C1 segment of cervical spinal cord (tissue), 14 donors: ENCODE measurements around the gene FSTL1.
A peak's percentile ranks its signal among the peaks of the same experiment; 100 is the strongest.

Experiments
- DNase-seq, 14 donors: peaks; one replicate each; lab custom pipeline; 2025; lab: John Stamatoyannopoulos, UW

Gene FSTL1

DNA sequence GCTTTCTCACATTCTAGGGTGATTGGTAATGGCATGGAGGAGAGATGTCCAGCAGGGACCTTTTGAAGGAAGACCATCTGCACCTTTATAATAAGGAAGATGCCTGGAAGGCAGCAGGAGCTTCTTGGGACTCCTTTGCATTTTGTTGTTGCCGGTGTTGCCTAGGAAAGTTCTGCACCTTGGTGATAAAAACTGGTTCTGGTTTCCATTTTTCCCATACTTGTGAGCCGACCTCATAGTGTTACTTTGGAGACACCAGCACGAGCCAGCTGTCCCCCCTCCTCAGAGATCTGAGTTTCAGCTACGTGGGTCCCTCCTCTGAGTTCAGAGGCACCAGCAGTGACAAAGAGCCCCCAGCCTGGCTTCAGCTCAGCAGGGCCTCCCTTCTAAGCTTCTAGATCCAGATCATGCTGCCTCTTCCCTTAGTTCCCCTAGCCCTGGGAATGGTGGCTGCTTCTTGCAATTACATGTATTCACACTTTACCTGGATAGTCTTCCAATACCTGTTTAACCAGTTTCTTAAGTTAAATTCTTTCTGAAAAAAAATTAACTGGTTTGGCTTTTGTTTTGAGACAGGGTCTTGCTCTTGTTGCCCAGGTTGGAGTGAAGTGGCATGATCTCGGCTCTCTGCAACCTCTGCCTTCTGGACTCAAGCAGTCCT, 18.0 kb upstream of the FSTL1 start:
- no peak for DNase-seq

DNA sequence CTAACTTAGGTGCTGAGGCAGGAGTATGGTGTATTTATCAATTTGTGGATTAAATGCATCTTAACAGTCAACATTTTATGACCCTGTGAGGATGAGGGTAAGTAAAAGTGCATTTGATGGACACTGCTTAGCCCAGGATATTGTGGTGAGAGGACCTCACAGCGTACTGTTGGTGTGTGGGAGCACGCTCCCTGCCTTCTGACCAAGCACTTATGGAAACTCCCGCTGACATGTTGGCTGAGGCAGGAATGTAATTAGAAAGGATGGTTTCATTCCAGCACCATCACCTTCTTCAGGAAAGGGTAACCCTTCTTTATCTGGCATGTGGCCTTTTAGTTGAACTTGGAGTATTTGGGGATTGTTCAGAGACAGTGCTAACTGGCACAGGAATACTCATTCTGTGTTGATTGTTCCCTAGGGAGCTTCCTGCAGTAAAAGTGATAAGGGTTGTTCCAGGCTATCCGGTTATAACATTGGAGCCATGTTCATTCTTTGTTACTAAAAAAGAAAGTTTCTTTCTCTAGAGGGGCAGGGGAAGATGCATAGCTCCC, 11.7 kb upstream of the FSTL1 start:
- no peak for DNase-seq

DNA sequence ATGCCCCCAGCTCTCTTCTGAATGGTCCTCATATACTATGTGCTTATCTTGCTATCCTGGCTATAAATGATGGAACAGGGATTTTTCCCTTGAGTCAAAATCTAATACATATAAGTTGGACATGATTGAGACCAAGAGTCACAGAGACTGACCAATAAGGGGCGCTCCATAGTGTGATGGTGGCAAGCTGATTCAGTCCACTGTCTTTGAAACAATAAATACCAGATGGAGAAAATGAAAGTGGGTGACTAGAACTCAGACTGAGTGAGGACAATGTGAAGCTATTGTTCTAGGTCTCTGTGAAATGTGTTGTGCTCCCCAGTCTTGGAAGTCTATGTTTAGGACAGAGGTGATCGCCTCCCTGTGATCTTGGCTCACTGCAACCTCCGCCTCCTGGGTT, 10.6 kb upstream of the FSTL1 start:
- DNase-seq = no peak

DNA sequence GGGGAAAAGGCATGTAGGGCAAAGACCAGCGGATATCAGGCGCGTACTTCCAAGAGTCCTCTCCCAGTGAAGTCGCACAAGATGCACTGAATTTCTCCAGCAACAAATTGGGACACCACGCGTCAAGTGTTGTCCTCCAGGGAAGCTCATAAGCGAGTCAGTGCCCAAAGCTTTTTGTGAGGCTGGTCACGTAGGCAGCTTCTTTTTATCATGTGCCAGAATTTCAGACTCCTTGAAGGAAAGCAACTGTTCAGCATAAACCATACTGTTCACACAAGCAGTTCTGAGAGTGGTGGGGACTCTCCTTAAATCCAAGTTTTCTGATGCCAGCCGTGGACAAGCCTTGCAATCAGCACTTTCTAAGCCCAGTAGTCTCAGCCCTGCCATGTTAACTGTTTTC, 10.1 kb upstream of the FSTL1 start:
- peak in 1 of 14 donors; percentile 7 for DNase-seq

DNA sequence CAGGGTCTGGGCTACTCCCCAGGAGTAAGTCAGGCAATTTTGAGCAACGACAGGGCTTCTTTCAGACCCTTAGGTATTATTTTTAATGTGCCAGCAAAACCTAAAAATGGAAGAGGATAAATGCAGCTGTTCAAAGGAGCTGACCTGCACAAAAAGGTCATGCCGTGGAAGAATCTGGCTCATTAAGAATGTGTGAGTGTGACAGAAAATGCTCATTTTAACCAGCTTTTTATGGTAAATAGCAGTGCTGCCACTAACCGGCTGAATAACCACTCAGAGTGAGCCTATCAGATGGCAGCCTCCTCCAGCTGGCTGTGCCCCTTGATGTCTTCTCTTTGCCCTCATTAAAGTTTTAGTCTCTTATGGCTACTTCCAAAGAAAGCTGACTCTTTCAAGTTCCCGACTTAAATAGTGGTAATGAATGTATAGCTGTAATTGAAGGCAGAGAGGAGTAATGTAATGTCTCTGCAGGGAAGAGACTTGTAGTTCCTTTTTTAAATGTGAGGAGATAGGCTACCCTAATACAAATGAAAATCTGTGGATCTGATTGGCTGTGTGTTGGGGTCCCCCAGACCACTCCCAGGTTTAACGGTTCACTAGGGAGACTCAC, 9.5 kb upstream of the FSTL1 start:
- no peak for DNase-seq

DNA sequence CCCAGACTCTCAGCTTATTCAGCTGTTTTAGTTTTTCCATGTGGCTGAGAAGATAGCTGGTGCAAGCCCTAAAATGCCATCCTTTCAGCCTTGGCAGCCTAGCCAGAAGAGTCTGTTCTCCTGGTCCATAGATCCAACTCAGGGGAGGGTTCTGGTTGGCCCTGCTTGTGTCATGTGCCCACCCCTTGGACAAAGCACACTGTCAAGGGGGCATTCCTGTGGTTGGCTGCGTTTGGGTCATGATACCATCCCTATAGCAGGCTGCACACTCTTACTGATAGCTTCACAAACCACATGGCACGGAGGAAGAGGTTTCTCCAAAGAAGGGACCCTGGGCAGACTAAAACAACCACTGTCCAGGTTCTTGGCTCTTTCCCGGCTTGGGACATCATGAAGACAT, 8.4 kb upstream of the FSTL1 start:
- DNase-seq = no peak

DNA sequence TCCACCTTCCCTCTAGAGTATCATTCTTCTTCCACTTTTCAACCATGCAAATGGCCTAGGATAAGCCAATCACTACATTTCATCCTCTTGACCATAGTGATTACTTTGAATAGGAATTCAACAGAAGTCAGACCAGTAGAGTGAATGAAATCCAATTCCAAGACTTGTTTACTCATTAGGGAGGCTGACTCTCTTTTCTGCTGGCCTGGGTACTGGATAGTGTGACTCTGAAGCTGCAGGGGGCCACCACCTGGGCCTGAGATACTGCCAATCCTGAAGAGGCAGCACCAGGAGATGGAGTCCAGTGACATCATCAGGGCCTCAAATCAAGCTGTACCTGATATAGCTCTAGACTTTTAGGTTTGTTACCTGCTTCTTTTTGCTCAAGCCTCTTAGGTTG, 7.0 kb upstream of the FSTL1 start:
- DNase-seq = peak in 1 of 14 donors; percentile 27

DNA sequence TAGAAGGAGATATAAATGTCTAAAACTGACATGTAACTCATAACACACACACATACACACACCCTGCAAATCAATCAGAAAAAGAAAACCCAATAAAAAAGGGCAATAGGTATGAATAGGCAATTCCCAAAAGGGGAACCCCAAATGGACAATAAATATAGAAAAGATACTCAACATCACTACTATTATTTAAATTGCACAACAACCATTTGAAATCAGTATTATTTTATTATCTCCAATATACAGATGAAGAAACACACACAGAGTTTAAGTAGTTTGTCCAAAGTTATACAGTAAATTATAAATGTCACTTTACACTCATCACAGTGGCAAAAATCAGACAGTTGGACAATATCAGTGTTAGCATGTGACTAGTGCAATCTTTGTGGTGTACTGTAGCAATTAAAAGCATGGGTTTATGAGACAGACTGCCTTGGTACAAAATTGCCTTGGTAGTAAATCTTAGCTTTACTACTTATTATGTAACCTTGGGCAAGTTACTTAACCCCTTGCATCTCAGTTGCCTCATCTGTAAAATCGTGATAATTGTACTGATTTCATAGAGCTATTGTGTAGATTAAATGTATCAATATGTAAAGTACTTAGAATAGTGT, 3.4 kb upstream of the FSTL1 start:
- DNase-seq = no peak

DNA sequence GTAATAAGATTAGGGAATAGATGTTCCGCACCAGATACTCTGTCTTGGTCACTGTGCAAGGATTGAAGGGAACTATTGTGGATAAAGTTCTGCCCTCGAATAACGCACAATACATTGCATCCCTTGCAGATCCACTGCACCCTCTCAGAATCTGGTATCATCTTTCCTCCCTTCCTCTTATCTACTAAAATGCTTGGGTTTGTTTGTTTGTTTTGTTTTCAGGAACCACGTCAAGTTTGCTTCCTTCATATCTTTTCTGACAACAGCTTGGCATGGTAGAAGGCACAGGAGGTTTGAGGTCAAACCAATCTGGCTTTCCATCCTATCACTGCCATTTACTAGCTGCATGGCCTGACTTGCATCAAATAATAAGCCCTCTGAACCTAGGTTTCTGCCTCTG, 2.0 kb upstream of the FSTL1 start:
- no peak for DNase-seq

DNA sequence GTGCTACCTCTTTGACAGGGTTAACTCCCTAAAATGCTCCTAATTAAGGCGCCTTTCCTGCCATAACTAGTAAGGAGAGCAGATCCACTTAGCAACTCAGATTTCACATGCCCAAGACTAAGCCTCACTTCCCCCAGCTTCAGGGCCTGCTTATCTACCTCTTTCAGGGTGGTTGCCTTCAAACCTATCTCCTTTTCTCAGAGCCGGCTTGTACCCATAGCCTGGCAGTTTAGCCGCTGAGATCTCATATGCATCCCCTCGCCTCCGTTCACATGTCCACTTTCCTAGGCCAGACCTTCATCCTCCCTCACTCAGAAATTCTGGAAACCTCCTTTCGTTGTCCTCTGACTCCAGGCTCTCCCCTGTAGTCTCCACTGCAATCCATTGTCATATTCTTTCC, 1.0 kb upstream of the FSTL1 start:
- DNase-seq = no peak

DNA sequence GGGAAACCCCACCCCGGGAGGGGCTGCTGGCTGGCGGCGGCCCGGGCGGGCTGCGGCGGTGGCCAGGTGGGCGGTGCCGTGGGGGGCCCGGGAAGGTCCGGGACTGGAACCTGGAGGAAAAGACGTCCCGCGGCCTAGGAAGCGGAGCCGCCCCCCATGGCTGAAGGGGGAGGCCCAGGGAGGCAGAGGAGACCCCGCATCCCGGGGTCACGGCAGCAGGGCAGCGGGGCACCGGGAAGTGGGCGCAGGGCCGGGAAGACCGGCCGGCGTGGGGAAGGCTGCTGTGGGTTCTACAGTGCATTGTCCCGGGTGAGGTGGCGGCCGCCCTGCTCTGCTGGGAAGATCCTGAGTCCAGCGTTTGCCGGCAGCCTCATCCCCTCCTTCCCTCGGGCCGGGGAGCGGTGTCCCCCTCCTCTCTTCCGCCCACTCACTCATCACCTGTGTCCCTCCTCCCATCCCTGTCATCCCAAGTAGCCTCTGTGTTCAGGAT, 525 bp upstream of the FSTL1 start:
- DNase-seq = peak in 1 of 14 donors; percentile 34

DNA sequence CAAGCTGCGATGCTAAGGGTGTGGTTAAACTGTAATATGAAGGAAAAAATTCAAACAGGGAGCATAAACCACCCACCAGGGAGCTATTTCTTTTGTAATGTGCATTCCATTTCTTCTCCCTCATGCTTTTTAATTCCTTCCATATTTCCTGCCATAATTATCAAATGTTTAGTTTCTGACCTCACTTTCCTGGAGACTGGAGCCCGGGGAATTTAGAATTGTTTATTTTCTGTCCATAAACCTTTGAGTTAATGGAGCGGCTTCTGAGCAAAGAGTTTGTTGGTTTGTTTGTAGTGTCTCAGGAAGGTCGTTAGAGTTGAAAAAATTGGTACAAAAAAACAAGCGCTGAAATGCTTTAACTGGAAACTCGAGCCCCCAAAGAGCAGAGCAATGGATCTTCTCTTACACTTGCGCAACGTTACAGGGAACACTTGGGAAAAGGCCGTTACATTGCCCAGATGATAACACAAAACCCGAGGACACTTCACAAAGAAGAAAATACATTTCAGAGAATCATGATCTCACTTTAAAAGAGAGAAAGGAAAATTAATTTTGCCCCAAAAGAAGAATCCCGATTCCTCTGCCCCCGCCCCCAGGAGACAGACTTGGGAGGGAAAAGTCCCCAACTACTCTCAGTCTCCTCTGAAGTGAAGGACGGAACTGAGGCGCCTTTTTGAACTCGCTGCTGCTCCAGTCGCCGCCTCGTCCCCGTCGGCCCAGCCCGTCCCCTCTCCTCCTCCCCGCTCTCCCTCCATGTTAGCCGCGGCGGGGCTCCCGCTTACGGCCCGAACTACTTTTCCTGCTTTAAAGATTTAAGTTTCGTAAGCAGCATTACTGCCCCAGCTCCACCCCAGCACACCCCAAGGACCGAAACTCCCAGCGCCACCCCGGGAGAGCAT, 842 bp downstream of the FSTL1 start:
- DNase-seq = peak in 2 of 14 donors; percentile 3 to 44

DNA sequence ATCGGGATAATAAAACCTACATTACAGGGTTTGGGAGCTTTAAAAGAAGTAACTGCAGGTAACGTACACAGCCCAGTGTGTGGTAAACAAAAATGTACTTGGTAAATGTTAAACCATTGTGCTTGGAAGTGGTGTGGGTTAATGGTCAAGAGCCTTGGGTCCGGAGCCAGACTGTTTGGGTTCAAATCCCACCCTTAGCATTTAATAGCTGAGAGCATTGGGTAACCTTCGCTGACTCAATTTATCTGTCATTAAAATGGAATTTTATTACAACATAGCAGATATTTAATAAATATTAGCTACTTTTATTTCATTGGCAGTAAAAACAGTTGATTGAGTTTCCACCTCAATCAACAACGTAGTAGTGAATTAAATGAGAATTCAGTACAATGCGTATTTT, 1.5 kb downstream of the FSTL1 start:
- DNase-seq = no peak

DNA sequence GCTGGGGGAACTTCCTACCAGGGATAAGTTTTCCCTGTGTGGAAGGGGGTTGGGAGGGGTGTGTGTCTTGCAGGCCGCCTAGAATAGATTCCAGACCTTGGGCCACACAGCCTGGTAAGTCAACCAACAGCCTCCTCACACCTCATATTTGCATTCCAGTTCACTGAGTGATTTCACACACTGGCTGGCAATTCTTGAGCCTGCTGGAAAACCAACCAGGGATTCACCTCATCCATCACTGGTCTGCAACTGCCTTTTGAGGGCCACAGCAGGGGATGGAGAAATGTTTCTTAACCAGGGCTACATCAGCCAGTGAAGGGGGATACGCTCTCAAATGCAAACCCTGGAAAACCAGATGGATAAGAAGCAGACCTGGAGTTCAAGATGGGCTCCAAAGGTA, 2.0 kb downstream of the FSTL1 start:
- peak in 1 of 14 donors; percentile 9 for DNase-seq

DNA sequence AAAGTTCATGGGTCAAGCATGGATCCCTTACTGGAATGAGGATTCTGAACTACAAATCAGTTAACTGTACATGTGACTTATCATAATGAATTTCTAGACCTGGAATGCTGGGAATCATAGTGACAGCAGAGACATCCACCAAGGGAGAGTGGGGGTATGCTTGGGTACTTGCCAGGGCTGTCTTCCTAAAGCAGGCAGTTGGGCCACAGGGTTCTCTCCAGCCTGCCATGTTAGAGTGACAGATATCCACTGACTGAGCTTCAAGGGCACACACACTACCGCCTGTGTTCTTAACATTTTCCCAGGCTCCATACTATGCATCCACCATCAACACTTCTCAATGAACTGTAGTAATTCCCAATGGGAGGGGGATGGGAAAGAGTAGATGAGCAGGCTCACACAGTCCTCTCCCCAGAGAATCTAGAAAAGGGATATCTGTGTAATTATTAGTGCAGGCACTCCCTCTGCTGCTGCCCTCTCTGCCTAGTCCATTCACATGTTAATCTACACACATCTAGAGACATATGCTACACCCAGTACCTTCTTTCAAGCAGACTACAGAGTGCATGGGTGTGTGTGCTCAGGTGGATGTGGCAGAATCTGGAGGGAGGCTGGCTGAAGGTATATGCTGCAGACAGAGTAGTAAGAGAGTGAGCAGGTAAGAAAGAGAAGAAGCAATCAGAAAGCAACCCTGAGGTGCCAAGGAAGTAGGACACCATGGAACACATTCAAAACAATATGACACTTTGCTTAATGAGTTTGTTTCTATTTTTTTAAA, 3.7 kb downstream of the FSTL1 start:
- no peak for DNase-seq

DNA sequence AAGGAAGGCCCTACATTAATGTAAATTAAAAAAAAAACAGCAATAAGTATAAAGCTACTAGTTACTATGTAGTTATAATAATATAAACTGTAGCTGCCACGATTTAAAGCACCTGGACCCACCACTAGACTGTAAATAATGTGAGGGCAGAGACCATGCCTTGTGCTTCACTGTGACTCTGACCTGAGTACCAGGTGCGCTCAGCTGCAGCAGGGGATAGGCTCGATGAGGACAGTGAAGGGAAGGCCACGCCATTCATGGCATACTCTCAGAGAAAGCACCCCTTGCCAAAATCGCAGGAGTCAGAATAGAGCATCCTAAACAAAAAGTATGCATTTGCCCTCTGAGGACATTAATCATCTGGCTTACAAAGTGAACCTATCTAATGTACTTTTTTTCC, 5.1 kb downstream of the FSTL1 start:
- no peak for DNase-seq

DNA sequence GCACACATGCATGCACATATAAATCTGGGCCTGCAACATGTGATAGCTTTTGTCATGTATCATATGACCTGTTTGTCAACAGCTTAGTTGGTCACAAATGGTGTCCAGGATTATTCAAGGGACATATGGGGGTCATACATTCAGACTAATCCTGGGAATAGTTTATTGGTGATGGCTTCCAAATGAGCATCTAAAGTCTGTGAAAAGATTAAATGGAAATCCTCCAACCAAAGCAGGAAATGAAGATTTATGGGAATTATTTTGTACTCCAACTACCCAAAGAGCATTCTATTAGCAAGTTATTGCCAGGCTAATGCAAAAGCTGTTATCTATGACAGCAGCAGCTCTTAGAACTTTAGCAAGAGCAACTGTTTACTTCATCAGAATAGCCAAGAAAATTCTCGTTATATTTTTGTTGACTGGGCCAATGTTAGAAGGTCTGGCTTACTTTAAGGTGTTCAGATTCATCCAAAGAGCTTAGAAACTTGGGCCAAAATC, 7.1 kb downstream of the FSTL1 start:
- DNase-seq = no peak

DNA sequence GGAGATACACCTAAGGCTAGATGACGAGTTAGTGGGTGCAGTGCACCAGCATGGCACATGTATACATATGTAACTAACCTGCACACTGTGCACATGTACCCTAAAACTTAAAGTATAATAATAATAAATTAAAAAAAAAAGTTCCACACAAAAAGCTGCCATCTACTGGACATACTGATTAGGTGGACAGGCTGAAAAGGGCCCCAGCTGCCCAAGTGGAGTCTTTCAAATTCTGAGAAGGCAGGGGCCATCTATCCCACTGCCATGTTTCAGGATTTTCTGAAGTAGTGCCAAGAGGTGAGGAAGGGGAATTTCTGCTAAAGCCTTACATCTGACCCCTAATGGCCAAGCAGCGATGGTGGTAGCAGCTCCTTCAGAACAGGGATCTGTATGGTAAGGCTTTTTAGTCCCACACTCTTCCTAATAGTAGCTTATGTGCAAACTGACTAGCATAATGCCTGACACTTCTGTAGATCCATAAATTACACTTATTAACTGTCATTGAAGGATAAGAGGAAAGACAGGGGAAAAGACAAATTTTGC, 7.7 kb downstream of the FSTL1 start:
- DNase-seq = no peak

DNA sequence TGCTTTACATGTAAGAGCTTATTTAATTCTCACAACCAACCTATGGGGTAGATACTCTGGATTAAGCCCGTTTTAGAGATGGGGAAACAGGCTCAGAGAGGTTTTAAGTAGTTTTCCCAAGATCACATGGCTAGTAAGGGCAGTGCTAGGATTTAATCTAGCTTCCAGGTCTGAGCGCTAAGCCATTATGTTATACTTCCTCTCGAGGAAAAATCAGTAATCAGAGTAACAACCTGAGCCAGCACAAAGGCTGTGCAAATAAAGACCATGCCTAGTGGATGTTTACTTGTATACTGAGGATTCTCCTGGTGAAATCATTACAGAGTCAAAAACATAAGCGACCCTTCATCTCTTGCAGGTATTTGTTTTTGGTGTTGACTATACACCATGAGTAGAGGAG, 9.0 kb downstream of the FSTL1 start:
- no peak for DNase-seq

DNA sequence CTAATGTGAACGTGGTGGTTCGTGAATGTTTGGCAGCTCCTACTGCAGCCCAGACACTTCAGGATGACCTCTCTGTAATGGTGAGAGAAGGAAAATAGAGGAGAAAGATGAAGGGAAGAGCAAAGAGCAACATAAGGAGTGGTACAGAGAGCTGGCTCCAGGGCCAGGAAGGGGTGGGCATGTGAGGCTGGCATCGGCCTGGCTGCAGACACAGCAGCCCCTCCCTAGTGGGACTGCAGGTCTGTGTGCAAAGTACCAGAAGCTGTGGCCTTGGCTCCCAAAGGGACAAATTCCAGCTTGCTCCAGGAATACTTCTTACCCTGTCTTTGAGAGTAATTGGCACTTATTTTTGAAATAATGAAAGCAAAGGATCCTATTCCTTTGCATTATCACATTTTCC, 10.0 kb downstream of the FSTL1 start:
- DNase-seq = peak in 1 of 14 donors; percentile 37
